GOT3 (cell line): ENCODE measurements around the gene PRDM15.

Experiments used
- DNase-seq: peaks from one replicate; lab custom pipeline; 2025; ENCODE audit warnings: mixed read lengths; lab: John Stamatoyannopoulos, UW

The PRDM15 gene

DNA sequence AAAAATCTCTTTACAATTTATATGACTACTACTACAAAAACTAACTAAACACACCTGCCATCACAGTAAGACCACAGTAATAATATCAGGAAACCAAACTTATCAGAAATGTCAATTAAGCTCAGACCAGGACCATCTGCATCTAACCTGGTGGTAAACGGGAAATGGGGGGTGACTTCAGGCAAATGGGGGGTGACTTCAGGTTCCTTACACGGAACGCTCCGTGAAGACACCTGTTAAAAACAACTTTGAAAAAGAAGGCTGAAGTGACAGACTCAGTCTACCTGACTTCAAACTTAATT is 15.8 kb downstream of the PRDM15 start:
- DNase-seq, result no peak

DNA sequence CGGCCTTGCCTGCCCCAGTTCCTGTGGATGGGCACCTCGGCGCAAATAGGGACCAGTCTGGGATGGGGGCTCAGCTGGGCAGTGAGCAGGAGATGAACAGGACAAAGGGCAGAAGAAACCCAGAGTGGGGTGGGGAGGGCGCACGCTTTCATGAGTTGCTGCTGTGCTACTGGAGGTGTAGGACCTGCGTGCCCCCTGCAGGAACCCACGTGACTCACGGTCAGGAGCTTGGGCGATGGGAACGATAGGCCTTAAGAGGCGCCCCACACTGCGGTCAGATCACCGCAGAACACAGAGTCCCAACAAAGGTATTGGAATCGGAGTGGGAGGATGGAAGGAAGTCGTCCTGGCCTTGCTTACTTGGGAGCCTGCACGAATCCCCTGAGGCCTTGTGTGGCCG is 17.2 kb downstream of the PRDM15 start:
- DNase-seq, result no peak

DNA sequence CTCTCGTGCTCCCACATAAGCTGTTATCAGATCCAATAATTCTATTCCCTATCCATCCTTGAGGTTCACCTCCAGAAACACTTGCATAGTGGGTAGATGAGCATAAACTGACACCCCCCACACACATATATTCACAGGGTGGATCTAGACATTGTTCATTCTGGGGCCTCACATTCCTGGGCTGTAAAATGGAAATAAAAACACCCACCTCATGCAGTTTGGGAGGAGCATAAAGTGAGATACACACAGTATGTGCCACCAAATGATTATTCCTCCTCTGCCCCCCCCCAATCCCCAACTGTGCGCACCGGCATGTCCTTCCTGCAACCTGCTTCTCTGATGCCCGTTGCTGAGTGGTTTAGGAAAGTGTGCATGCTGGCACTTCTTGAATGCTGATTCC is 17.9 kb downstream of the PRDM15 start:
- no peak for DNase-seq

DNA sequence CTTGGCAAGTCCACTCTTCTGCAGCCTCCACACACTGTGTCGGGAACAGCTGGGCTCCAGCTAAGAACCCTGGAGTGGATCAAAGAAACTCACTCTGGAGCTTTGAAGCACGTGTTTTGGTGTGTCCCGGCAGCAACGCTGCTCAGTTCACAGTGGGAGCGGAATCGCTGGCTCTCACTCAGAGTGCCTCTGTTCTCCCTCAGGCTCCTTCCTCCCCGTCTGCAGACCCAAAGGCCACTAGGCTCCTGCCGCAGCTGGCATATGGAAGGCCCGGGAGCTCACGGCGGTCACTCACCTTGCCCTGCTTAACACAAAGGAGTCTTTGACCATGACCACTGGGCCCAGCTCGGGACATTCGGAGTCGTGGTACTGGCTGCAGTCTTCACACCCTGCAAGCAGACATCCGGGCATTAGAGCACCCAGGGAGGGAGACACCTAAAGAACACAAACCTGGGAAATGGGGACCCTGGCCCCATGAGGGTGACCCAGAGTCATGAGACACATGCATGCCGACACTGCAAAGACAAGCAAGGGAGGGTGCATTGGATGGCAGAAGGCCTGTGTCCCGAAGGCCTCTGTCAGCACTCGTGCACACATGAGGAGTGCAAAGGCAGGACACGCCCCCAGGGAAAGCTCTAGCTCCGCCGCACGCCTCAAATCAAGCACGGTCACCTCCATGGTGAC is 19.7 kb downstream of the PRDM15 start:
- DNase-seq, result no peak

DNA sequence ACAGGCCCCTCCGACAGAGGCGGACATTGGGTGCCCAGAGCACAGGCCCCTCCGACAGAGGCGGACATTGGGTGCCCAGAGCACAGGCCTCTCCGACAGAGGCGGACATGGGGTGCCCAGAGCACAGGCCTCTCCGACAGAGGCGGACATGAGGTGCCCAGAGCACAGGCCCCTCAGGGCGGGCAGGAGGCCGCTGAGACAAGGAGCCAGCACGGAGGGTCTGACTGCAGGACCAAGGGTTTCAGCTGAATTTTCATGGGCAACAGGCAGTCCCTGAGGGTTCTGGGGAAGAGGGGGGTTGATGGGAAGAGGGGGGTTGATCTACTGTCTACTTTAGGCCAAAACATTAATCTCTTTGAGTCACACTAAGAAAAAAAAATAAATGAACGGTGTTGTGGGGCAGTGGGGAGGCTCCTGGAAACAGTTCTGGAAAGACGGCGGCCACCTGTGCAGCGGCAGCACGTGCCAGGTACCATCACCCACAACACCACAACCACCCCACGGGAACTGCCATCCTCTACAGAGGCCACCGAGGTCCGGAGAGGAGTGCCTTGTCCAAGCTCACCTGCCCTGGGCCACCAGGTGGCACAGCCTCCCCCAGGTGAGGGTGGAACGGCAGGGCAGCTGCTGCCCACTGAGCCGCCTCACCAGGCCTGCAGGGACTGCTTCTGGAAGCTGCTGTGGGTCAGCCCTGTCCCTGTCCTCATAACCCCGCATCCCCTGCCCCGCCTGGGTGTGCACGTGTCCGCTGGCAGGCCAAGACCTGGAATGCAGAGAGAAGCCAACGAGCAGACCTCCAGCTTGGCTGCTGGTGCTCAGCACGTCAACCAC is 20.5 kb downstream of the PRDM15 start:
- DNase-seq, result no peak

DNA sequence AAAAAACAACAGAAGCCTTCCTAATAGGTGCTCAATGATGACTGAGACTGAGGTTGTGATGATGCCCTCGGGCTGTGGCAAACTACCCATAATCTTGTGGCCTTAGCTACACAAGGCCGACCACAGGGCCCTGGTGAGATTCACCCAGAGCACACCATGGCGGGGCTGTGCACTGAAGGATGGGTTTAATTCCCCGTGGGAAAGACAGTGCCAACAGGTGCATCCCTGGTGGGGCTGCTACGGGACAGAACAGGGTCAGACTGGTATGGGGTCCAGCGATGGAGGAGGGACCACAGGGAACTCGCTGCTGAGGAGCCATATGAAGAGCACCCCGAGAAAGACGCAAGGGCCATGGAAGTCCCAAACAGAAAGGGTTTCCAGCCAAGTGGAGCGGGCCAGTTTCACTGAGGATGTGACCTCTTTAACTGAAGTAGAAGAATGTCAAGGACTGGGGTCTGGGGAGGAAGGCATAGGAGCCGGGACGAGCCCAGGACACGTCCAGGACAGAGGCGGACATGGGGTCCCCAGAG is 21.3 kb downstream of the PRDM15 start:
- DNase-seq, result no peak

DNA sequence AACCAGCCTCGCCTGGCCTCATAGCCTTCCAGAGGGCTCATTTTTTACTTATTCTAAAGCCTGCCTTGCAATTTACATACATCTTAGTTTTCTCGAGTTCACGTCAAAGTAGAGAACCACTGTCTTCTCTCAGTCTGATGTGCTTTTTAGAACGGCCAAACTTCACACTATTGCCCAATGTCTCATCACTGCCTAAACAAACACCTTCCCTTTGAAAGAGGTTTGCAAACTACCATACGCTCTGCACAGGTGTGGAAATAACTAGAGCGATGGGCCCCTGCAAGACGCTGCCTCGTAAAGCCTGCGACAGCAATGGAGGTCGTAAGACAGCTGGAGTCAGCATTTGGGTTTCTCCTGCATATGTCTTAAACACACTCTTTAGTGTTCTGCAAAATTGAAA is 22.6 kb downstream of the PRDM15 start:
- DNase-seq, result no peak

DNA sequence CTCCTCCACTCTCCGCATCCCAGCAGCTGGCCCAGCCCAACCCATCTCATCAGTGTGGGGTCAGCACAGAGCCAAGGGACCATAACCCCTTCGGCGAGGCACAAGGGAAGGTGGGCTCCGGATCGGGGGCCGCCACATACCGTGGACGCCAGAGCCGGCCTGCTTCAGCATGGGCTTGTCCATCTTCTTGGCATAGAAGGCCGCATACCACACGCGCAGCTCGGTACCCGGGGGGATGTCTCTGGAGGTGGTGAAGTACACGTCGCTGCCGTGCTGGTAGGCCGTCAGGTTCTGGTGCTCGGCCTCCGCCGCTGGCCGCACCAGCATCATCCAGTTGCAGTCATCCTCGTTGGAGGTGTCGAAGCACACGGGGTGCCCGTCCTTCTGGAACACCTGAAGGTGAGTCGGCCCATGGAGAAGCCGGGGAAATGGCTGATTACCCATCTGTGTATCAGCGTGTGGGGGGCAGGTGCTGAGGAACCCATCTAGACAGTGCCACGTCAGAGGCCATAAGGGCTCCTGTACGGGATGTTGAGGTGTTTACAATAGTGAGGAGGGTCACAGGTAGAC is 24.6 kb downstream of the PRDM15 start:
- DNase-seq, result no peak

DNA sequence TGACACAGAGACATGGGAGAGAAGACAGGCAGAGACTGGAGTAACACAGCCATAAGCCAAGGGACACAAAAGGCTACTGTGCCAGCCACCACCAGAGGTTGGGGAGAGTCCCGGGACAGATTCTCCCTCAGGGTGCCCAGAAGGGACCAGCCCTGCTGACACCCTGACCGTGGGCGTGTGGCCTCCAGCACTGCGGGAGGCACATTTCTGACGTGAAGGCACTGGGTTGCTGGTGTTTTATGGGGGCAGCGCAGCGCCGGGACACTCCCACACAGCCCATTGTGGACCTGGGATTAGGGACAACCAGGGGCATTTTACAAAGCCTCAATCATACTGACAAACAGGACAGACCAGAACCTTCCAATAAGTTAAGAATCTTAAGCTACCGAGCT is 26.2 kb downstream of the PRDM15 start:
- DNase-seq, result no peak

DNA sequence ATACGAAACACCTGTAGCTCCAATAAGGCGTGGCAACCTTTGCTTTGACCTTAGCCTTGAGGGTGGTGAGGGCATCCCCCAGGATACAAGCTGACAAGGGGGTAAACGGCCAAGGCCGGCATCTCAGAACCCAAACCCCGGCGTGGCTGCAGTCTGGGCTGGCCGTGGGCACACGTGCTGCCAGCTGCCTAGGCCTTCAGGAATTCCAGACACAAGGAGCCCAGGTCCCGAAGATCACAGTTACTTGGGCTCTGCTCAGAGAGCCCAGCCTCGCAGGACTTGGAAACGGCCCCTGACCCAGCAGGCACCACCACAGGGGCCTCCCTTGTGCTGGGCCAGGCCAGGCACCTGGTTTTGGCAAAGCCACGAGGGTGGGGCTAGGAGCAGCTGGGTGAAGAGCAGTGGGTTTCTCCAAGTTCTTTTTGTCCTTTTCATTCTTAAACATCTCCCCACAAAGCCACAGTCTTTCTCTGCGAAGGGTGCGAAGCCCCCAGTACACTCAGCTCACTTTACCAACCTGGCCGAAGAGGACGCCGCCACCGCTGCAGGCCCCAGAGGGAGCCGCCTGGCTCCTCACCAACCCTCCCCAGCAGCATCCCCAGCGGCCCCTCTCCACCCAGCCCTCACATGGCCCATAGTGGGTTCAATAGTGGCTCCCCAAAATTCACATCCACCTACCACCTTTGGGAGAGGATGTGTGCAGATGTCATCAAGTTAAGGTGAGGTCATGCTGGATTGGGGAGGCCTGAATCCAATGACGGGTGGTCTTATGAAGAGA is 26.8 kb downstream of the PRDM15 start:
- DNase-seq, result no peak

DNA sequence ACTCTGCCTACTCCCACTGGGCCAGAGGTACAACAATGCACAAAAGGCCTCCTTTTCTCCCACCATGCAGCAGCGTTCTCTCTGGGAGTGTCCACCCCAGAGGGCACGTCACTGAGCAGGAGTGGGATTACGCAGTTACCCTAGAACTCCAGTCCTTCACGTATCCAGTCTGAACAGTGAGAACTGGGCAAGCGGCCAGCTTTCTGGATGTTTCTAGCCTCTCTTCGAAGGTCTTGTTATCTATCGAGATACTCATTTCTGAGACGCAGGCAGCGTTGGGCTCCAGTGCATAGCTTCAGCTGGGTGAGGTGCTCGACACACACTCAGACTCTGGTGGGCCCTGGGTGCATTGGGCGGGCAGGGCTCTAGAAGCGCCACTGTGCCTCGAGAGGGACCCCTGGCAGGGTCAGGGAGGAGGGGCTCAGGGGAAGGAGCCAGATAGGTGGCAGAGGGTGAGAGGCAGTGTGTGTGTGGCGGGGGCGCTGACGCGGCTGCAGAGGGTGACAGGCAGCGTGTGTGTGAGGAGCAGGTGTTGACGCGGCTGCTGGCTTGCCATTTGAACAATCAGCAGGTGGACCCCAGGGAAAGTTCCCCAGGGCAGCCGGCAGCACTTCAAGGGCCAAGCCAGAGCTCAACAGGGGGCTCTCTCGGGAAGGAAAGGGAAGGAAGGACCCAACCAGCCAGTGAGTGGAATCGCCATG is 27.9 kb downstream of the PRDM15 start:
- no peak for DNase-seq

DNA sequence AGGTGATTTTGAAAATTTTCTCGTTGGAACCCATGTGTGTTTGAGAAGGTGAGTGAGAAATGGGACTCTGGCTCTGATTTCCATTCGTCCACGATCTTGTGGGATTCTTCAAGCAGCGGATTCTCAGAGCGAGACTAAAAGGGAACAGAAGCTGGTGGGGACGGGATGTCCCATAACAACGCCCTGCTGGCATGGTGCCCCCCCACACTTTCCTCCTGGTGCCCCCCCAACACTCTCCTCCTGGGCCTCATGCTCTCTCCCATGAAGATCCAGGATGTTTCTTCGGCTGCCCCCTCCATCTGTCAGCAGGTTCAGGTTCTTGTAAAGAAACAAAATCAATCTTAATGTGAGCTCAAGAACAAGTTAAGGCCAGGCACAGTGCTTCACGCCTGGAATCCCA is 29.1 kb downstream of the PRDM15 start:
- DNase-seq, result no peak

DNA sequence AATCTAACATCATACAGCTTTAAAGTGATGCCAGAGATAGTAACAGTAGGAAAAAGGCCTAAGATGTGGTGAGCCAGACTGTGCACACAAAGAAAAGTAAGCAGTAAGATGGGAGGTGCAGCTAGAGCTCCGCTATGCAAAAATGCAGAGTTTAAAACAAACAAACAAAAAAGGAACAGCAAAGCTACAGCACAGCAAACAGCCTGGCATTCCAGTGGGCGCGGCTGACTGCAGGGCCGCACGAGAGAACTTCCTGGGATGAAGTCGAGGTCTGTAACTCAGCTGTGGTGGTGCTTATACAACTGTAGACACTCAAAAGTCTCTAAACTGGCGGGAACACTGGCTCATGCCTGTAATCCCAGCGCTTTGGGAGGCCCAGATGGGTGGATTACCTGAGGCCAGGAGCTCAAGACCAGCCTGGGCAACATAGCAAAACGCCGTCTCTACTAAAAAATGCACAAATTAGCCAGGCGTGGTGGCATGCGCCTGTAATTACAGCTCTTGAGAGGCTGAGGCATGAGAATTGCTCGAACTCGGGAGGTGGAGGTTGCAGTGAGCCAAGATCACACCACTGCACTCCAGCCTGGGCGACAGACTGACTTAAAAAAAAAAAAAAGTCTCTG is 30.1 kb downstream of the PRDM15 start:
- DNase-seq, result no peak

DNA sequence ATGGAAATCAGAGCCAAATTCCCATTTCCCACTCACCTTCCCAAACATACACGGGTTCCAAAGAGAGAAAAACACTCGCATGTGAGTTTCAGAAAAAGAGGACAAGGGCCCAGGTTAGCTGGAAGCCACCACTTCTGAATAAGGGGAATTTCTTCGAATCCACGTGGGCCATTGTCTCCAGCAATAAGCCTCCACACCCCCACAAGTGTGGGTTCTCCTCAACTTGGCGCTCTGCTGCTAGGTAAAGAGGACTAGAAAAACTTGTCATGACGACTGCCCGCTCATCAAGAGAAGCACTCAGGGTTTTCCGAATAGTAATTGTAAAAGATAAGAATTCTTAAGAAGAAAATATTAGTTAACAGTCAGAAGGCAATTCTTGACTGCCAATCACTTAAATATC is 30.6 kb downstream of the PRDM15 start:
- no peak for DNase-seq

DNA sequence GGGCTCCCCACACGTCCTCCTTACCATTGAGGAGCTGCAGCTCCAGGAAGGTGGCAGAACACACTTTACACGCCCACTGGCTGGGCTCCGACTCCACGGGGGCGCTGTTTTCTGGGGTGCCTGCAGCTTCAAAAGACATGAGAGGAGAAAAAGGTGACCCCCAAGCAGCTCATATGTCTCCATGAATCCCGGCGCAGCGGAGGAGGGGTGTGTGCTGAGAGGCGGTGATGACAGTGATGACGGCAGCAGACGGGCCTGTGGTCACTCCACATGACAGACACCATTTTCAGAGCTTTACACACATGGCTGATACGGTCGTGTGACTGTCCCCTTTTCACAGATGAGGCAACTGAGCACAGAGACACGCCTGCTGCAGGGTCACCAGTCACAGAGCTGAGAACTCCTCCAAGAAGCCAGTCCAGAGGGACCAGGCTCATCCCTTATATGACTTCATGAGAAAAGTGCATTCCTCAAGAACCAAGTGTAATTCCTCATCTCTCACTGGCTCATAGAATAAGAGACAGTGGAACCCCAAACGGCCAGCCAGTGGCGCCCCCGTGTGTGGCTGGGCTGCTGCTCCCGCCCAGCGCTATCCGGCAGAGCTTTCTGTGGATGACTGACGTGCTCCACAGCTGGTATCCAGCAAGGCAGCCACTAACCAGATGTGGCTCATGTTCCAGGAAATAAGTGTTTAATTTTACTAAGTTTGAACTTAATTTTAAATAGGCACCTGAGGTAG is 31.9 kb downstream of the PRDM15 start:
- DNase-seq, result no peak

DNA sequence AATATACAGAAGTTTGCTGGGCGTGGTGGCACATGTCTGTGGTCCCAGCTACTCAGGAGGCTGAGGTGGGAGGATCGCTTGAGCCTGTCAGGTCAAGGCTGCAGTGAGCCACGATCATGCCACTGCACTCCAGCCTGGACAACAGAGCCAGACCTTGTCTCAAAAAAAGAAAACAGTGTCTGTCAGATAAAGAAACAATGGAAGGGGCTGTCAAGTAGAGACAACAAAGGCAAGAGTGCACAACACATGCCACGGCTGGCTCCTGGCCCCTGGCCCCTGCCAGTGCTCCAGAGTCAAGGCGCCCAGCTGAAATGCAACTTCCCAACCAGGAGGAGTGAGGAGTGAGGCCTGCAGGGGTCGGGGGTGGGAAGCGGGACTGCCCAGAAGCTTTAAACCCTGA is 32.6 kb downstream of the PRDM15 start:
- DNase-seq, result no peak

DNA sequence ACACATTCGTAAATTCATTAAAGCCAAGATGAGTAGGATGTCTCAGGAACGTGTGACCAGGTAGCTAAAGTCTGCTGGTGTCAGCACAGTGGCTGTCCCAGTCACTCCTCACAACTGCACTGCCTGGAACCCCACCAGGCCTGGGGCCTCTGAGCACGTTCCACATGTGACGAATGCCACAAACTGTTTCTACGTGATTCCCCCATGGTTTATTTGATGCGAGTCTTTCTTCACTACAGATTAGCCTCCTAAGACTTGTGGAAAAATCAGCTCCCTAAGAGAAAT is 33.2 kb downstream of the PRDM15 start:
- no peak for DNase-seq

DNA sequence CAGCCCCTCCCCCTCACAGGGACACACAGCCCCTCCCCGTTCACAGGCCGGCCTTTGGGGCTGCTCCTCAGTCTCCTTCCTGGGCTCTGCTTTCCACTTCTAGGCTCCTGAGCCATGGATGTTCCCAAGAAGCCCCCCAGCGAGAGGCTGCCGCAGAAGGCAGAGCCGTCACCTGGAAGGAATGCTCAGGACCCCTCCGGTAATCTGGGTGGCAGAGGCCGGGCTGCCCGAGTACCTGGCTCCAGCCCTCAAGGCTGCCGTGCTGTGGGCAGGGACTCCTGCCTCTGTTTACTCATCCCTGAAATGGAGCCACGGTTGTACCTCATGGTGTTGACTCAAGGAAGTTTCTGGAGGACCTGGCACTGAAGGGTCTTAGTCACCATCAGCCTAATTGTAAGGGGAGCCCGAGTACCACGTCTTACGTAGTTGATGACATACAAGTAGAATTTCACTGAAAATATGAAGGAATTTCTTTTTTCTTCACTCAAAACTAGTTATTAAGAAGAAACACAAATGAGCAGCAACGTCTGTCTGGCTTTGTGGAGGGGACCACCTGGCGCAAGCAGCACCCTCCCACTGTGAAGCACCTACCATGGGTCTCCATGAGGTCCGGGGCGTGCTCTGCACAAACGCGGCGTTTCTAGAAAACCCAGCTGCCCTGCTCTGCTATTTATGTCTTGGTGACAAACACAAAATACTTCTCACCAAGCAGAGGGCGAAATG is 33.7 kb downstream of the PRDM15 start:
- no peak for DNase-seq

DNA sequence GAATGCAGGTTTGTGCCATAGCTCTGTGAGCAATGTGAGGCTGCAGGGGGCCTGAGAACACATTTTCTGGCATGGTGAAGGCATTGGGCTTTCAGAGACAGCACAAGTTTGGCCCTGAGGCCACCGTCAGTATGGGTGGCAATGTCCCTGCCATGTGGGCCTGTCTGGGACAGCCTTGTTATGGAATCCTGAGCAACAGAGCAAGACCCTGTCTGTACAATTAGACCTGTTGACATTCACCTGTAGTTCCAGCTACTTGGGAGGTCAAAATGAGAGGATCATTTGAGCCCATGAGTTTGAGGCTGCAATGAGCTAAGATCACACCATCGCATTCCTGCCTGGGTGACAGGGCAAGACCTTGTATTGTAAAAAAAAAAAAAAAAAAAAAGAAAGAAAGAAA is 35.6 kb downstream of the PRDM15 start:
- DNase-seq, result no peak

DNA sequence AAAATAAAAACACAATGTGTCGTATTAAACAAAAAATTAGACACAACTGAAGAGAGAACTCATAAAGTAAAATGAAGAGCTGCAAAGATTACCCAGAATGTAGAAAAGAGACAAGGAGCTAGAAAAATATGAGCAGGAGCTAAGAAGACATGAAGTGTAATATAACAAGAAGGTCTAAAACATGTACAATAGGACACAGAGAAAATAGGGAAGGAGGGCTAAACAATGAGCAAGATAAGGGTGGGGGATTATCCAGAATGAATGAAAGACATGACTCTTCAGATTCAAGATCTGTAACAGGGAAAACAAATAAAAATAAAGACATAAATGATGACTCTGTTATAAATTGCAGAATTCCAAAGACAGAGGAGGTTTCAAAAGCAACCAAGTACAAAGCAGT is 38.3 kb downstream of the PRDM15 start:
- no peak for DNase-seq
